ENCODE results near the gene TPSG1. TPM values are rescaled to one million over a fixed set of nuclear protein-coding genes. Genes with fewer than 3 reads are reported as not detected.

The TPSG1 gene
- total and polyA plus RNA-seq, 2 experiments from 2014 or later: 0.81 TPM; not detected in 1

GRCh38 chr16:1218061-1218929 lies 6.8 kb downstream of the TPSG1 start:
- no peaks in the 10 kb centered on the region for H3K9me3 Mint-ChIP-seq
- H3K36me3 ChIP-seq (ENCODE audit: insufficient read depth): no peaks in the 10 kb centered on the region
- H3K4me3 Mint-ChIP-seq: no peak overlapping the region

More at GRCh38 chr16:1218061-1218929, 6.8 kb downstream of the TPSG1 start:
- Mint-ChIP-seq H3K27ac (no peak overlapping the region), H3K4me1 (no peaks in the 10 kb centered on the region), H3K36me3 (ENCODE audit: low read depth) (no peaks in the 10 kb centered on the region; the same call in 2 of the 3 replicates), H3K27me3 (ENCODE audit: insufficient read depth, low read depth, poor library complexity) (peaks cover 11% of the 10 kb centered on the region)
- Histone ChIP-seq H2AFZ (no peak overlapping the region), H3K9me2 (ENCODE audit: insufficient read depth) (no peaks in the 10 kb centered on the region), H3K4me2 (no peak overlapping the region), H3K27me3 (ENCODE audit: insufficient read depth) (no peaks in the 10 kb centered on the region), H3K79me2 (replicated peaks; ENCODE audit: insufficient read depth) (no peaks in the 10 kb centered on the region), H4K20me1 (replicated peaks; ENCODE audit: insufficient read depth) (no peaks in the 10 kb centered on the region; the same call in none of the 2 replicates), H3F3A (replicated peaks; ENCODE audit: low read depth) (no peaks in the 10 kb centered on the region), H3K4me3 (no peak overlapping the region), H3K4me1 (ENCODE audit: insufficient read depth) (no peaks in the 10 kb centered on the region), H3K27ac (ENCODE audit: low read depth) (no peak overlapping the region)
- ATAC-seq (no peak), DNase-seq (ENCODE audit: low spot score) (no peak)
- TF ChIP-seq EZH2phosphoT487 (IDR thresholded peaks at IDR 0.05; ENCODE audit: unreplicated experiment): no peak
- no peak for TF ChIP-seq ZNF462 (CRISPR knock-in tag; IDR thresholded peaks at IDR 0.05)
- TF ChIP-seq NANOG (IDR thresholded peaks at IDR 0.05; ENCODE audit: borderline replicate concordance): no peak
- TF ChIP-seq ZNF331 (CRISPR knock-in tag; IDR thresholded peaks at IDR 0.05; ENCODE audit: low read depth): no peak
- TF ChIP-seq, protein P1, sequence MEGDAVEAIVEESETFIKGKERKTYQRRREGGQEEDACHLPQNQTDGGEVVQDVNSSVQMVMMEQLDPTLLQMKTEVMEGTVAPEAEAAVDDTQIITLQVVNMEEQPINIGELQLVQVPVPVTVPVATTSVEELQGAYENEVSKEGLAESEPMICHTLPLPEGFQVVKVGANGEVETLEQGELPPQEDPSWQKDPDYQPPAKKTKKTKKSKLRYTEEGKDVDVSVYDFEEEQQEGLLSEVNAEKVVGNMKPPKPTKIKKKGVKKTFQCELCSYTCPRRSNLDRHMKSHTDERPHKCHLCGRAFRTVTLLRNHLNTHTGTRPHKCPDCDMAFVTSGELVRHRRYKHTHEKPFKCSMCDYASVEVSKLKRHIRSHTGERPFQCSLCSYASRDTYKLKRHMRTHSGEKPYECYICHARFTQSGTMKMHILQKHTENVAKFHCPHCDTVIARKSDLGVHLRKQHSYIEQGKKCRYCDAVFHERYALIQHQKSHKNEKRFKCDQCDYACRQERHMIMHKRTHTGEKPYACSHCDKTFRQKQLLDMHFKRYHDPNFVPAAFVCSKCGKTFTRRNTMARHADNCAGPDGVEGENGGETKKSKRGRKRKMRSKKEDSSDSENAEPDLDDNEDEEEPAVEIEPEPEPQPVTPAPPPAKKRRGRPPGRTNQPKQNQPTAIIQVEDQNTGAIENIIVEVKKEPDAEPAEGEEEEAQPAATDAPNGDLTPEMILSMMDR (conservative IDR thresholded peaks at IDR 0.05; ENCODE audit: low read depth in 2 of 2): no peak
- TF ChIP-seq STAT1 (IDR thresholded peaks at IDR 0.05; ENCODE audit: unreplicated experiment): no peak
- TF ChIP-seq ZNF114 (CRISPR knock-in tag; IDR thresholded peaks at IDR 0.05): no peak
- no peak for TF ChIP-seq REST (IDR thresholded peaks at IDR 0.05; ENCODE audit: unreplicated experiment)
- no peak for TF ChIP-seq EZH2 (IDR thresholded peaks at IDR 0.05; ENCODE audit: low read depth, unreplicated experiment)
- TF ChIP-seq POLR2AphosphoS5 (IDR thresholded peaks at IDR 0.05; ENCODE audit: low read depth): no peak
- TF ChIP-seq CREB1 (CRISPR knock-in tag; IDR thresholded peaks at IDR 0.05; ENCODE audit: low read depth): no peak
- no peak for TF ChIP-seq JUNB (IDR thresholded peaks at IDR 0.05; ENCODE audit: unreplicated experiment)
- TF ChIP-seq ETS1 (IDR thresholded peaks at IDR 0.05): no peak

Data from GM23338 (cell line).